Measurements from ENCODE around the gene NDUFV1.

Gene NDUFV1

GRCh38 chr11:67610302-67610868 is 3.6 kb downstream of the NDUFV1 start:
- no peak overlapping the region for H3K4me3 ChIP-seq (ENCODE audit: low read depth, low read length)
- no peak for TF ChIP-seq CTCF (IDR thresholded peaks at IDR 0.05; ENCODE audit: low read depth, low read length)

GRCh38 chr11:67611165-67611564 is 4.4 kb downstream of the NDUFV1 start:
- TF ChIP-seq CTCF (IDR thresholded peaks at IDR 0.05; ENCODE audit: low read depth, low read length) = no peak

GRCh38 chr11:67611704-67612587 is 5.2 kb downstream of the NDUFV1 start:
- no peak overlapping the region for H3K4me3 ChIP-seq (ENCODE audit: low read depth, low read length)
- no peak for TF ChIP-seq CTCF (IDR thresholded peaks at IDR 0.05; ENCODE audit: low read depth, low read length)

More at GRCh38 chr11:67611165-67611564, 4.4 kb downstream of the NDUFV1 start:
- no peak overlapping the region for H3K4me3 ChIP-seq (ENCODE audit: low read depth, low read length)

DNA sequence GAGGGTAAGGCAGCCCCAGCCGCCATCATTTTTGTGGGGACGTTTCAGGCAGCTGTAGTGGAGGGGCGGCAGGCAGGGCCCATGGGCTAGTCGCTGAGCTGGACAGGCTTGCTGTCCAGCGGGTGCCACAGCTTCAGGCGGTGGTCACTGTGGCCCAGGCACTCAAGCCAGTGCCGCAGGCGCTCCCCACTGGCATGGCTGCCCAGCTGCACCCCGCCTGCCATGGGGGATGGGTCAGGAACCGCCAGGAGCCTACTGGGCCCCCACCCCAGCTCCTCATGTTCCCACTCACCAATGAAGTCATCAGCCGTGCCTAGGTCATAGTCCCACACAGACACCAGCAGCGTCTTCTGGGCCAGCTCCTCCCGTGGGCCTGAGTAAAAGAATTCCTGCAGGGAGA is 6.0 kb downstream of the NDUFV1 start:
- H3K4me3 ChIP-seq (ENCODE audit: low read depth, low read length) = no peak overlapping the region
- no peak for TF ChIP-seq CTCF (IDR thresholded peaks at IDR 0.05; ENCODE audit: low read depth, low read length)

DNA sequence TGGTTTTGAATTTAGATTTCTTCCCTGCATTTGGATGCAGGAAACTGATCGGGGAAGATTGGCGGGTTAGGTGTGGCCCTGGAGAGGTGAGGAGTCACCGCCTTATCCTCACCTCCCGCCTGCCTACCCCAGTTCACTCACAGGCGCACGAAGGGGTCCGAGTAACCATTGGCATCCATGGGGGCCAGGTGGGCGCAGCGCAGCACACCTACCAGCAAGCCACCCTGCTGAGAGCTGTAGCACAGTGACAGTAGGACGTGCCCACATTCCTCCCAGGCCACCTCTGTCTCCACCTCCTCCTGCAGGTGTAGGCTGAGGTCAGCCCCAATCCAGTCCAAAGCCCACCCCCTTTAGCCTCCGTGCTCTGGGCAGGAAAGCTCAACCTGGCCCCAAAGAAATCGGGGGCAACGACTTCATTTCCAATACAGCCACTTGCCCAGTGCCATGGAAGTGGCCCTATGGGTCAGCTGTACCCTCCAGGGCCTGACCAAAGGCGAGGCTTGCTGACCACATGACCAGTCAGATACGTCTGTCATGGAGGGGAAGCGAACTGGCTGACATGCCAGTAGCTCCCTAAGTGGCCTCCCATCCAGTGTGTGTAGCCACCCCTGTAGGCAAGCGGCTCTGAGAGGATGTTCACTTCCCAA is 6.7 kb downstream of the NDUFV1 start:
- TF ChIP-seq CTCF (IDR thresholded peaks at IDR 0.05; ENCODE audit: low read depth, low read length) = no peak
- no peak overlapping the region for H3K4me3 ChIP-seq (ENCODE audit: low read depth, low read length)

DNA sequence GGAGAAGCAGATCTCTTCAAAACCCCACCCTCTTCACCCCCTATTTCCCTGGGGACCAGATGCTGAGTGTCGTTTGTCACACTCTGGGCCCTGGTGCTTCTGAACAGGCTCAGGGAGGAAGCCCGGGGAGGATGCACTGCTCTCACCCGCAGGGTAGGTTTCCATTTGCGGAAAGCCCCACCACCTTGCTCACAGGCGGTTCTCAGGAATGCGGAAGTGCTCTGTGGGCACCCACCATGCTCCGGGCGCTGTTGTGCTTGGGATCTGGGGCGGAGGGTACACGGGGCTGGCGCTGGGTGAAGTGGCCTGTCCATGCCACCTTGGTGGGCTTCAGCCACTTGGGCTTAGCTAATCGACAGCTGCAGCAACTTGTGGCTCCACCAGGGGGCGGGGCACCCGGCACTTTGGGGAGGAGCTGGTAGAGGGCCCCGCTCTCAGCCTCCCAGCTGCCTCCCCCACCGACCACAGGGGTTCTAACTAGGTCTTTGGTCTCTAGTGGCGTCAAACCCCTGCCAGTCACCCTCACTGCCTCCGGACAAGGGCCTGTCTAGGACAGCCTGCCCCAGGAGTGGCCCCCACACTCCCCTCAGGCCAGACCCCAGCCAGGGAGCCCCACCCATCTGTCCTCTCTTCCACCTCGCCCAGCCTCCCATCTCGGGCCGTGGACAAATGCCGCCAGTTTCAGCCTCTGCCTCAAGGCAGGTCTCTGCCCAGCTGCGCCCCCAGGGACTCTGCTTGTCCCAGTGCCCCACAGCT is 7.4 kb downstream of the NDUFV1 start:
- no peak overlapping the region for H3K4me3 ChIP-seq (ENCODE audit: low read depth, low read length)
- TF ChIP-seq CTCF (IDR thresholded peaks at IDR 0.05; ENCODE audit: low read depth, low read length) = peak; percentile 59
